ENCODE results near the gene TMC6.

The TMC6 gene

GRCh38 chr17:78151514-78152008 lies 23.0 kb upstream of the TMC6 start:
- Histone ChIP-seq H3K9me3 (ENCODE audit: control insufficient read depth, low read length) (no peaks in the 10 kb centered on the region), H3K27ac (ENCODE audit: insufficient read depth, low read length, poor library complexity, severe bottlenecking) (no peak overlapping the region), H3K4me1 (ENCODE audit: control insufficient read depth, insufficient read depth, low read length, poor library complexity, severe bottlenecking) (no peaks in the 10 kb centered on the region), H3K4me3 (ENCODE audit: insufficient read depth, low read depth, low read length, poor library complexity, severe bottlenecking) (no peak overlapping the region), H3K36me3 (ENCODE audit: control insufficient read depth, insufficient read depth, low read length) (no peaks in the 10 kb centered on the region), H3K27me3 (replicated peaks; ENCODE audit: control insufficient read depth, insufficient read depth, low read length, poor library complexity, severe bottlenecking) (no peaks in the 10 kb centered on the region)
- no peak for DNase-seq

- Histone ChIP-seq H3K27me3 (replicated peaks; ENCODE audit: control insufficient read depth, insufficient read depth, low read length, poor library complexity, severe bottlenecking) (no peaks in the 10 kb centered on the region), H3K36me3 (ENCODE audit: control insufficient read depth, insufficient read depth, low read length) (no peaks in the 10 kb centered on the region), H3K4me1 (ENCODE audit: control insufficient read depth, insufficient read depth, low read length, poor library complexity, severe bottlenecking) (no peaks in the 10 kb centered on the region), H3K4me3 (ENCODE audit: insufficient read depth, low read depth, low read length, poor library complexity, severe bottlenecking) (no peak overlapping the region), H3K27ac (ENCODE audit: insufficient read depth, low read length, poor library complexity, severe bottlenecking) (no peak overlapping the region), H3K9me3 (ENCODE audit: control insufficient read depth, low read length) (no peaks in the 10 kb centered on the region)
- DNase-seq = no peak
These were observed 19.9 kb upstream of the TMC6 start for GRCh38 chr17:78148286-78149016.

GRCh38 chr17:78147315-78147998 lies 18.9 kb upstream of the TMC6 start:
- Histone ChIP-seq H3K36me3 (ENCODE audit: control insufficient read depth, insufficient read depth, low read length) (peaks cover 2% of the 10 kb centered on the region), H3K9me3 (ENCODE audit: control insufficient read depth, low read length) (no peaks in the 10 kb centered on the region), H3K27ac (ENCODE audit: insufficient read depth, low read length, poor library complexity, severe bottlenecking) (no peak overlapping the region), H3K4me1 (ENCODE audit: control insufficient read depth, insufficient read depth, low read length, poor library complexity, severe bottlenecking) (no peaks in the 10 kb centered on the region), H3K4me3 (ENCODE audit: insufficient read depth, low read depth, low read length, poor library complexity, severe bottlenecking) (no peak overlapping the region), H3K27me3 (replicated peaks; ENCODE audit: control insufficient read depth, insufficient read depth, low read length, poor library complexity, severe bottlenecking) (no peaks in the 10 kb centered on the region)
- DNase-seq = no peak

GRCh38 chr17:78146881-78147280 lies 18.3 kb upstream of the TMC6 start:
- H3K27ac ChIP-seq (ENCODE audit: insufficient read depth, low read length, poor library complexity, severe bottlenecking) = no peak overlapping the region
- H3K4me1 ChIP-seq (ENCODE audit: control insufficient read depth, insufficient read depth, low read length, poor library complexity, severe bottlenecking) = no peaks in the 10 kb centered on the region
- no peak overlapping the region for H3K4me3 ChIP-seq (ENCODE audit: insufficient read depth, low read depth, low read length, poor library complexity, severe bottlenecking)
- peaks cover 8% of the 10 kb centered on the region for H3K36me3 ChIP-seq (ENCODE audit: control insufficient read depth, insufficient read depth, low read length)
- no peaks in the 10 kb centered on the region for H3K9me3 ChIP-seq (ENCODE audit: control insufficient read depth, low read length)
- no peak for DNase-seq
- no peaks in the 10 kb centered on the region for H3K27me3 ChIP-seq (replicated peaks; ENCODE audit: control insufficient read depth, insufficient read depth, low read length, poor library complexity, severe bottlenecking)

- no peaks in the 10 kb centered on the region for H3K4me1 ChIP-seq (ENCODE audit: control insufficient read depth, insufficient read depth, low read length, poor library complexity, severe bottlenecking)
- no peak overlapping the region for H3K27ac ChIP-seq (ENCODE audit: insufficient read depth, low read length, poor library complexity, severe bottlenecking)
These were observed 17.9 kb upstream of the TMC6 start for GRCh38 chr17:78146471-78146869.

GRCh38 chr17:78144736-78145641 lies 16.4 kb upstream of the TMC6 start:
- DNase-seq = no peak
- Histone ChIP-seq H3K4me1 (ENCODE audit: control insufficient read depth, insufficient read depth, low read length, poor library complexity, severe bottlenecking) (peaks cover 13% of the 10 kb centered on the region), H3K27ac (ENCODE audit: insufficient read depth, low read length, poor library complexity, severe bottlenecking) (no peak overlapping the region), H3K36me3 (ENCODE audit: control insufficient read depth, insufficient read depth, low read length) (peaks cover 20% of the 10 kb centered on the region), H3K9me3 (ENCODE audit: control insufficient read depth, low read length) (no peaks in the 10 kb centered on the region), H3K27me3 (replicated peaks; ENCODE audit: control insufficient read depth, insufficient read depth, low read length, poor library complexity, severe bottlenecking) (no peaks in the 10 kb centered on the region), H3K4me3 (ENCODE audit: insufficient read depth, low read depth, low read length, poor library complexity, severe bottlenecking) (no peak overlapping the region)

More at GRCh38 chr17:78146471-78146869, 17.9 kb upstream of the TMC6 start:
- no peaks in the 10 kb centered on the region for H3K9me3 ChIP-seq (ENCODE audit: control insufficient read depth, low read length)
- peaks cover 12% of the 10 kb centered on the region for H3K36me3 ChIP-seq (ENCODE audit: control insufficient read depth, insufficient read depth, low read length)
- no peak for DNase-seq
- no peak overlapping the region for H3K4me3 ChIP-seq (ENCODE audit: insufficient read depth, low read depth, low read length, poor library complexity, severe bottlenecking)
- H3K27me3 ChIP-seq (replicated peaks; ENCODE audit: control insufficient read depth, insufficient read depth, low read length, poor library complexity, severe bottlenecking) = no peaks in the 10 kb centered on the region

GRCh38 chr17:78144147-78144719 lies 15.7 kb upstream of the TMC6 start:
- Histone ChIP-seq H3K4me1 (ENCODE audit: control insufficient read depth, insufficient read depth, low read length, poor library complexity, severe bottlenecking) (peaks cover 18% of the 10 kb centered on the region), H3K9me3 (ENCODE audit: control insufficient read depth, low read length) (no peaks in the 10 kb centered on the region), H3K27ac (ENCODE audit: insufficient read depth, low read length, poor library complexity, severe bottlenecking) (no peak overlapping the region), H3K27me3 (replicated peaks; ENCODE audit: control insufficient read depth, insufficient read depth, low read length, poor library complexity, severe bottlenecking) (no peaks in the 10 kb centered on the region), H3K36me3 (ENCODE audit: control insufficient read depth, insufficient read depth, low read length) (peaks cover 20% of the 10 kb centered on the region), H3K4me3 (ENCODE audit: insufficient read depth, low read depth, low read length, poor library complexity, severe bottlenecking) (no peak overlapping the region)
- DNase-seq = no peak

GRCh38 chr17:78143214-78144146 lies 14.9 kb upstream of the TMC6 start:
- Histone ChIP-seq H3K27me3 (replicated peaks; ENCODE audit: control insufficient read depth, insufficient read depth, low read length, poor library complexity, severe bottlenecking) (no peaks in the 10 kb centered on the region), H3K36me3 (ENCODE audit: control insufficient read depth, insufficient read depth, low read length) (peaks cover 22% of the 10 kb centered on the region), H3K4me3 (ENCODE audit: insufficient read depth, low read depth, low read length, poor library complexity, severe bottlenecking) (no peak overlapping the region), H3K4me1 (ENCODE audit: control insufficient read depth, insufficient read depth, low read length, poor library complexity, severe bottlenecking) (peaks cover 22% of the 10 kb centered on the region), H3K27ac (ENCODE audit: insufficient read depth, low read length, poor library complexity, severe bottlenecking) (no peak overlapping the region), H3K9me3 (ENCODE audit: control insufficient read depth, low read length) (no peaks in the 10 kb centered on the region)
- DNase-seq = no peak
